ENCODE measurements around the gene PIPOX. TPM values are rescaled to one million over a fixed set of nuclear protein-coding genes. Genes with fewer than 3 reads are reported as not detected.

PIPOX gene
- total and polyA plus RNA-seq, 2 donors (not counting 3 experiments of a cell fraction or from before 2014, with no cell fraction given): 0.62 to 2.5 TPM

GRCh38 chr17:29005936-29006511 lies 36.9 kb upstream of the PIPOX start, which contains the start of gene SEZ6:
TSS of gene SEZ6 (minus strand) at chr17:29006033. CDS start at chr17:29005869, 164 bp downstream.
- no peak within 1 kb of the TSS for H3K9ac ChIP-seq (replicated peaks; ENCODE audit: extremely low read depth, insufficient read depth, low read length)
- H3K9me1 ChIP-seq (replicated peaks; ENCODE audit: control insufficient read depth, extremely low read depth, insufficient read depth, low read length): no peaks in the 10 kb centered on the region
- no peaks in the 10 kb centered on the region for H3K36me3 ChIP-seq (ENCODE audit: control insufficient read depth in 2 of 2, extremely low read depth in 1 of 2, insufficient read depth in 2 of 2, low read length in 2 of 2)
- no peak within 1 kb of the TSS for H2AFZ ChIP-seq (ENCODE audit: low read depth, low read length)
- no peak within 1 kb of the TSS for H3K27ac ChIP-seq (ENCODE audit: insufficient read depth, low read depth, low read length)
- no peak for FAIRE-seq
- no peaks in the 10 kb centered on the region for H3K79me2 ChIP-seq (ENCODE audit: control insufficient read depth, insufficient read depth, low read length)
- BruUV-seq (replicated peaks): no TSS peak
- H3K4me2 ChIP-seq (ENCODE audit: insufficient read depth, low read length): no peak within 1 kb of the TSS
- TF ChIP-seq JUN (IDR thresholded peaks at IDR 0.05; ENCODE audit: borderline replicate concordance, insufficient read depth, insufficient read length, low read depth): no peak
- no peak for TF ChIP-seq GATA2 (IDR thresholded peaks at IDR 0.05; ENCODE audit: insufficient read depth, insufficient read length, low read depth, low read length)
- TF ChIP-seq POLR2AphosphoS5 (IDR thresholded peaks at IDR 0.05; ENCODE audit: insufficient read depth, low read depth, low read length): peak; percentile 41
- no peak for TF ChIP-seq MYC (IDR thresholded peaks at IDR 0.05; ENCODE audit: low read depth, low read length)
- TF ChIP-seq EZH2 (IDR thresholded peaks at IDR 0.05; ENCODE audit: borderline replicate concordance, low read depth, low read length, severe bottlenecking): no peak
- no peak for TF ChIP-seq MAX (IDR thresholded peaks at IDR 0.05; ENCODE audit: insufficient read depth, insufficient read length)
- CTCF ChIA-PET: interaction anchor here (1.0 to 3.0 kb wide), 5 partner anchors 11 to 111 kb away, joined by 3 to 8 read pairs (median 7); no protein-coding TSS in a partner anchor
- intact Hi-C loops (cut with micrococcal nuclease): no loop called here
- dilution Hi-C loops (cut with MboI; ENCODE audit: extremely low pct_ligation_motif_present, low sequenced_read_pairs): no loop called here
- no peak within 1 kb of the TSS for H3K4me3 ChIP-seq (replicated peaks in 1 of 3; ENCODE audit: insufficient read depth in 1 of 3, low read depth in 1 of 3, low read length in 3 of 3)
- no peaks in the 10 kb centered on the region for H3K9me3 ChIP-seq (replicated peaks; ENCODE audit: control insufficient read depth, insufficient read depth, low read length)
- peak; percentile 52 for DNase-seq (ENCODE audit: low read depth, low spot score)
- H4K20me1 ChIP-seq (replicated peaks; ENCODE audit: control insufficient read depth, extremely low read depth, insufficient read depth, low read length): no peaks in the 10 kb centered on the region
- H3K27me3 ChIP-seq (ENCODE audit: control insufficient read depth in 2 of 2, insufficient read depth in 2 of 2, low read length in 2 of 2): peaks cover 42 to 43% of the 10 kb centered on the region in 2 experiments
- POLR2A ChIA-PET: no interaction called here
- H3K4me1 ChIP-seq (ENCODE audit: control insufficient read depth, extremely low read depth, insufficient read depth, low read length): no peaks in the 10 kb centered on the region

- Histone ChIP-seq H3K36me3 (ENCODE audit: control insufficient read depth in 2 of 2, extremely low read depth in 1 of 2, insufficient read depth in 2 of 2, low read length in 2 of 2) (no peaks in the 10 kb centered on the region), H3K4me1 (ENCODE audit: control insufficient read depth, extremely low read depth, insufficient read depth, low read length) (no peaks in the 10 kb centered on the region), H3K4me3 (replicated peaks in 1 of 3; ENCODE audit: insufficient read depth in 1 of 3, low read depth in 1 of 3, low read length in 3 of 3) (no peak overlapping the region), H3K4me2 (ENCODE audit: insufficient read depth, low read length) (no peak overlapping the region), H3K9me3 (replicated peaks; ENCODE audit: control insufficient read depth, insufficient read depth, low read length) (no peaks in the 10 kb centered on the region), H3K9ac (replicated peaks; ENCODE audit: extremely low read depth, insufficient read depth, low read length) (no peak overlapping the region), H2AFZ (ENCODE audit: low read depth, low read length) (no peak overlapping the region), H3K27me3 (ENCODE audit: control insufficient read depth in 2 of 2, insufficient read depth in 2 of 2, low read length in 2 of 2) (peaks cover 44 to 45% of the 10 kb centered on the region in 2 experiments), H3K27ac (ENCODE audit: insufficient read depth, low read depth, low read length) (no peak overlapping the region), H3K9me1 (replicated peaks; ENCODE audit: control insufficient read depth, extremely low read depth, insufficient read depth, low read length) (no peaks in the 10 kb centered on the region), H3K79me2 (ENCODE audit: control insufficient read depth, insufficient read depth, low read length) (no peaks in the 10 kb centered on the region), H4K20me1 (replicated peaks; ENCODE audit: control insufficient read depth, extremely low read depth, insufficient read depth, low read length) (no peaks in the 10 kb centered on the region)
- FAIRE-seq: no peak
- dilution Hi-C loops (cut with MboI; ENCODE audit: extremely low pct_ligation_motif_present, low sequenced_read_pairs): no loop called here
- POLR2A ChIA-PET: no interaction called here
- no TSS peak for BruUV-seq (replicated peaks)
- CTCF ChIA-PET: interaction anchor here (1.5 to 3.0 kb wide), 3 partner anchors 12 to 109 kb away, joined by 7 to 8 read pairs (median 8); no protein-coding TSS in a partner anchor
- intact Hi-C loops (cut with micrococcal nuclease): no loop called here
- no peak for DNase-seq (ENCODE audit: low read depth, low spot score)
- TF ChIP-seq FOS (IDR thresholded peaks at IDR 0.05; ENCODE audit: borderline replicate concordance, insufficient read depth, low read length) (no peak), GATA2 (IDR thresholded peaks at IDR 0.05; ENCODE audit: insufficient read depth, insufficient read length, low read depth, low read length) (no peak), POLR2A (IDR thresholded peaks at IDR 0.05; ENCODE audit: low read depth, low read length) (no peak), POLR2AphosphoS5 (IDR thresholded peaks at IDR 0.05; ENCODE audit: insufficient read depth, low read depth, low read length) (no peak), MAX (IDR thresholded peaks at IDR 0.05; ENCODE audit: insufficient read depth, insufficient read length) (no peak), EZH2 (IDR thresholded peaks at IDR 0.05; ENCODE audit: borderline replicate concordance, low read depth, low read length, severe bottlenecking) (no peak), JUN (IDR thresholded peaks at IDR 0.05; ENCODE audit: borderline replicate concordance, insufficient read depth, insufficient read length, low read depth) (no peak), MYC (IDR thresholded peaks at IDR 0.05; ENCODE audit: low read depth, low read length) (no peak)
- TF ChIP-seq, protein P1, sequence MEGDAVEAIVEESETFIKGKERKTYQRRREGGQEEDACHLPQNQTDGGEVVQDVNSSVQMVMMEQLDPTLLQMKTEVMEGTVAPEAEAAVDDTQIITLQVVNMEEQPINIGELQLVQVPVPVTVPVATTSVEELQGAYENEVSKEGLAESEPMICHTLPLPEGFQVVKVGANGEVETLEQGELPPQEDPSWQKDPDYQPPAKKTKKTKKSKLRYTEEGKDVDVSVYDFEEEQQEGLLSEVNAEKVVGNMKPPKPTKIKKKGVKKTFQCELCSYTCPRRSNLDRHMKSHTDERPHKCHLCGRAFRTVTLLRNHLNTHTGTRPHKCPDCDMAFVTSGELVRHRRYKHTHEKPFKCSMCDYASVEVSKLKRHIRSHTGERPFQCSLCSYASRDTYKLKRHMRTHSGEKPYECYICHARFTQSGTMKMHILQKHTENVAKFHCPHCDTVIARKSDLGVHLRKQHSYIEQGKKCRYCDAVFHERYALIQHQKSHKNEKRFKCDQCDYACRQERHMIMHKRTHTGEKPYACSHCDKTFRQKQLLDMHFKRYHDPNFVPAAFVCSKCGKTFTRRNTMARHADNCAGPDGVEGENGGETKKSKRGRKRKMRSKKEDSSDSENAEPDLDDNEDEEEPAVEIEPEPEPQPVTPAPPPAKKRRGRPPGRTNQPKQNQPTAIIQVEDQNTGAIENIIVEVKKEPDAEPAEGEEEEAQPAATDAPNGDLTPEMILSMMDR (IDR thresholded peaks at IDR 0.05; ENCODE audit: extremely low read depth in 1 of 2, insufficient read depth in 1 of 2, low read depth in 1 of 2, low read length in 2 of 2): no peak
These were observed 35.5 kb upstream of the PIPOX start for GRCh38 chr17:29007456-29007855.
